Astrocyte (in vitro differentiated cells and primary cell): ENCODE data around the gene C3orf85. TPM values are rescaled to one million over a fixed set of nuclear protein-coding genes. Genes with fewer than 3 reads are reported as not detected.

Experiments used
- DNase-seq: peaks from one replicate; pipeline ENCODE4 v3.0.0-alpha.2; 2010; ENCODE audit warnings: low read depth
- FAIRE-seq: peaks from 2 replicates; lab custom pipeline; 2011; peaks lifted over from hg19 to GRCh38; lab: Jason Lieb, UNC
- H2AFZ ChIP-seq: 2 replicates; pipeline ENCODE4 v1.6.0; 2012; ENCODE audit warnings: low read depth, low read length, inconsistent platforms
- H3K27ac ChIP-seq: 2 replicates; pipeline ENCODE4 v1.5.1; 2011; ENCODE audit warnings: low read depth, low read length, inconsistent platforms
- H3K27me3 ChIP-seq: 2 replicates; pipeline ENCODE4 v1.6.0; 2011; ENCODE audit warnings: low read length, inconsistent platforms; ENCODE audit not compliant: insufficient read depth
- H3K36me3 ChIP-seq: 2 replicates; pipeline ENCODE4 v1.5.1; 2011; ENCODE audit warnings: low read length, inconsistent platforms; ENCODE audit not compliant: insufficient read depth
- H3K4me1 ChIP-seq: 2 replicates; pipeline ENCODE4 v1.5.1; 2011; ENCODE audit warnings: low read length, inconsistent platforms; ENCODE audit not compliant: insufficient read depth
- H3K4me2 ChIP-seq: 2 replicates; pipeline ENCODE4 v1.6.0; 2012; ENCODE audit warnings: low read length, inconsistent platforms
- H3K4me3 ChIP-seq: 2 replicates; pipeline ENCODE4 v1.5.1; 2011; ENCODE audit warnings: low read depth, mild to moderate bottlenecking, low read length, inconsistent platforms; ENCODE audit not compliant: insufficient read depth
- H3K79me2 ChIP-seq: 2 replicates; pipeline ENCODE4 v1.6.0; 2012; ENCODE audit warnings: mild to moderate bottlenecking, low read length, inconsistent platforms; ENCODE audit not compliant: insufficient read depth
- H3K9ac ChIP-seq: 2 replicates; pipeline ENCODE4 v1.6.0; 2012; ENCODE audit warnings: mild to moderate bottlenecking, low read length, inconsistent platforms
- H3K9me3 ChIP-seq: 2 replicates; pipeline ENCODE4 v1.5.1; 2012; ENCODE audit warnings: low read depth, mild to moderate bottlenecking, low read length, inconsistent platforms; ENCODE audit not compliant: insufficient read depth
- H4K20me1 ChIP-seq: 2 replicates; pipeline ENCODE4 v1.6.0; 2012; ENCODE audit warnings: low read length, inconsistent platforms; ENCODE audit not compliant: insufficient read depth
- H3K27ac Mint-ChIP-seq: one replicate; pipeline ENCODE4 v1.8.0; 2021; ENCODE audit warnings: mild to moderate bottlenecking, mixed read lengths; ENCODE audit not compliant: unreplicated experiment
- H3K27me3 Mint-ChIP-seq: one replicate; pipeline ENCODE4 v1.8.0; 2021; ENCODE audit warnings: low read depth, mixed read lengths; ENCODE audit not compliant: unreplicated experiment
- H3K36me3 Mint-ChIP-seq: one replicate; pipeline ENCODE4 v1.8.0; 2021; ENCODE audit warnings: low read depth, mixed read lengths; ENCODE audit not compliant: unreplicated experiment
- H3K4me1 Mint-ChIP-seq: one replicate; pipeline ENCODE4 v1.8.0; 2021; ENCODE audit warnings: low read depth, mixed read lengths; ENCODE audit not compliant: unreplicated experiment
- H3K4me3 Mint-ChIP-seq: one replicate; pipeline ENCODE4 v1.8.0; 2021; ENCODE audit warnings: mild to moderate bottlenecking, moderate library complexity, mixed read lengths; ENCODE audit not compliant: unreplicated experiment
- H3K9me3 Mint-ChIP-seq: one replicate; pipeline ENCODE4 v1.8.0; 2021; ENCODE audit warnings: mild to moderate bottlenecking, mixed read lengths; ENCODE audit not compliant: unreplicated experiment
- EZH2 ChIP-seq: IDR thresholded peaks from 2 replicates; pipeline ENCODE4 v1.6.1; 2012; ENCODE audit warnings: mild to moderate bottlenecking, low read length, inconsistent platforms; ENCODE audit not compliant: insufficient read depth
- total RNA-seq: library from RNA; stranded (reverse); gene quantifications from 2 replicates; pipeline ENCODE4 v1.2.1, GENCODE V29; 2021
- TF ChIP-seq, protein P1 (sequence below): IDR thresholded peaks from 2 replicates; pipeline ENCODE4 v1.5.1; 2011; ENCODE audit warnings: low read depth, mild to moderate bottlenecking, inconsistent platforms, low read length, moderate library complexity; ENCODE audit not compliant: insufficient read depth

Gene C3orf85
- total RNA-seq, 1 donor from 2014 or later = not detected

DNA sequence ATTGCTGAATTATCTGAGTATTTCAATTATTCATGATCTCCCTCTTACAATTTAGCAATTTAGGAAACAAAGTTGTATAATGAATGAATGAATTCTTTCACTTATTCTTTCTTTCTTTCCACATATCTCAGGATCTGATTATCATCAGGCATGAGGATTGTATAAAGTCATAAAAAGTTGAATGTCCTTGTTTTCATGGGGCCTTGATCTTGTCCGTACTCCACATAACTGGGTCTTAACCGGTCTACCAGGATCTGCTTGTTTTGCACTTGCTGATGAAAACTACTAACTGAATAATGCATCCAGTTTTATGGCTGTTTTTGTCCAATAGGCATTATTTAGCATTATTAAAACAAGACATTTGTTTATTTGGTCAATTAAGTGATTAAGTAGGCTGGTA, 12.6 kb downstream of the C3orf85 start:
- Histone ChIP-seq H3K27me3 (no peaks in the 10 kb centered on the region), H2AFZ (no peak overlapping the region), H3K4me1 (no peaks in the 10 kb centered on the region), H3K4me3 (no peak overlapping the region), H3K4me2 (no peak overlapping the region), H4K20me1 (no peaks in the 10 kb centered on the region), H3K79me2 (no peaks in the 10 kb centered on the region), H3K9ac (no peak overlapping the region), H3K27ac (no peak overlapping the region), H3K9me3 (no peaks in the 10 kb centered on the region), H3K36me3 (no peaks in the 10 kb centered on the region)
- Mint-ChIP-seq H3K27me3 (no peaks in the 10 kb centered on the region), H3K9me3 (no peaks in the 10 kb centered on the region), H3K36me3 (no peaks in the 10 kb centered on the region), H3K4me1 (no peaks in the 10 kb centered on the region), H3K4me3 (no peak overlapping the region), H3K27ac (no peak overlapping the region)
- FAIRE-seq = no peak
- DNase-seq = no peak
- TF ChIP-seq, protein P1, sequence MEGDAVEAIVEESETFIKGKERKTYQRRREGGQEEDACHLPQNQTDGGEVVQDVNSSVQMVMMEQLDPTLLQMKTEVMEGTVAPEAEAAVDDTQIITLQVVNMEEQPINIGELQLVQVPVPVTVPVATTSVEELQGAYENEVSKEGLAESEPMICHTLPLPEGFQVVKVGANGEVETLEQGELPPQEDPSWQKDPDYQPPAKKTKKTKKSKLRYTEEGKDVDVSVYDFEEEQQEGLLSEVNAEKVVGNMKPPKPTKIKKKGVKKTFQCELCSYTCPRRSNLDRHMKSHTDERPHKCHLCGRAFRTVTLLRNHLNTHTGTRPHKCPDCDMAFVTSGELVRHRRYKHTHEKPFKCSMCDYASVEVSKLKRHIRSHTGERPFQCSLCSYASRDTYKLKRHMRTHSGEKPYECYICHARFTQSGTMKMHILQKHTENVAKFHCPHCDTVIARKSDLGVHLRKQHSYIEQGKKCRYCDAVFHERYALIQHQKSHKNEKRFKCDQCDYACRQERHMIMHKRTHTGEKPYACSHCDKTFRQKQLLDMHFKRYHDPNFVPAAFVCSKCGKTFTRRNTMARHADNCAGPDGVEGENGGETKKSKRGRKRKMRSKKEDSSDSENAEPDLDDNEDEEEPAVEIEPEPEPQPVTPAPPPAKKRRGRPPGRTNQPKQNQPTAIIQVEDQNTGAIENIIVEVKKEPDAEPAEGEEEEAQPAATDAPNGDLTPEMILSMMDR = no peak
- TF ChIP-seq EZH2 = no peak

DNA sequence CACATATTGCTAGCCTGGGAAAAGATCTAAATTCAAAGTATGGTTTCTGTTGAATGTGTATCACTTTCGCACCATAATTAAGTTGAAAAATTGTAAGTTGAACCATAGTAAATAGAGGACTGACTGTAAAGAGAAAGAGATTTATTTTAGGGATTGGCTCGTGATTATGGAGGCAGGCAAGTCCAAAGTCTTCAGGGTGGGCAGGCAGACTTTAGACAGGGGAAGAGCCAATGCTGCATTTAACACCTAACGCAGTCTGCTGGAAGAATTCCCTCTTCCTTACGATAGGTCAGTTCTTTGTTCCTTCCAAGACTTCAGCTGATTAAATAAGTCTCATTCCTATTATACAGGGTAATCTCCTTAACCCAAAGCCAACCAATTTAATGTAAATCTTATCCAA, 15.8 kb downstream of the C3orf85 start:
- no peaks in the 10 kb centered on the region for H3K9me3 Mint-ChIP-seq

DNA sequence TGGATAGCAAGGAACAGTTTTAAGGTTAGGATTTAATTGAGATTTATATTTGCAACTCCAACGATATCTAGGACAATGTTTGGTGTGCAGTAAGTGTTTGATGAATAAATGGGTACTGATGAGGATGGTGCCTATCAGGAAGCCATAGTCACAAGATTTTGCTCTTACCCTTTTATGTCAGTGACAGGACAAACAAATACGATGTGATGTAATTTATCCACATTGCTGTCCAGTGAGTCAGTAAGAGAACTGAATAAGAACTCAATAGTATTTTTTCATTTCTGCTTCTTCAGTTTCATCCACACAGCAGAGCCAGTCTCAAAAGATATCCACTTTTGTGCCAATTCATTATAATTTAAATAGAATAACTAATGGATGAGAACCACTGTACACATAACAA, 18.5 kb downstream of the C3orf85 start:
- Mint-ChIP-seq H3K36me3 (no peaks in the 10 kb centered on the region), H3K4me1 (peaks cover 7% of the 10 kb centered on the region), H3K9me3 (peaks cover 7% of the 10 kb centered on the region), H3K27ac (peak overlapping the region; percentile 6), H3K27me3 (no peaks in the 10 kb centered on the region), H3K4me3 (no peak overlapping the region)
- Histone ChIP-seq H2AFZ (no peak overlapping the region), H3K27ac (no peak overlapping the region), H3K4me2 (no peak overlapping the region), H3K4me1 (no peaks in the 10 kb centered on the region), H3K9me3 (no peaks in the 10 kb centered on the region), H3K27me3 (no peaks in the 10 kb centered on the region), H3K9ac (no peak overlapping the region), H3K36me3 (no peaks in the 10 kb centered on the region), H4K20me1 (no peaks in the 10 kb centered on the region), H3K79me2 (no peaks in the 10 kb centered on the region), H3K4me3 (no peak overlapping the region)
- no peak for TF ChIP-seq EZH2
- TF ChIP-seq, protein P1 = no peak
- peak; percentile 25 for DNase-seq
- FAIRE-seq = no peak

More for the DNA sequence above, 15.8 kb downstream of the C3orf85 start:
- no peaks in the 10 kb centered on the region for H3K9me3 ChIP-seq
- Mint-ChIP-seq H3K4me1 (peaks cover 7% of the 10 kb centered on the region), H3K36me3 (no peaks in the 10 kb centered on the region), H3K27me3 (no peaks in the 10 kb centered on the region), H3K27ac (no peak overlapping the region), H3K4me3 (no peak overlapping the region)
- H3K4me2 ChIP-seq = no peak overlapping the region
- no peak overlapping the region for H3K4me3 ChIP-seq
- H3K27me3 ChIP-seq = no peaks in the 10 kb centered on the region
- no peak for FAIRE-seq
- H3K4me1 ChIP-seq = no peaks in the 10 kb centered on the region
- H3K9ac ChIP-seq = no peak overlapping the region
- TF ChIP-seq, protein P1 = no peak
- no peak for TF ChIP-seq EZH2
- no peaks in the 10 kb centered on the region for H3K36me3 ChIP-seq
- no peak overlapping the region for H3K27ac ChIP-seq
- H3K79me2 ChIP-seq = no peaks in the 10 kb centered on the region
- H4K20me1 ChIP-seq = no peaks in the 10 kb centered on the region
- no peak for DNase-seq
- H2AFZ ChIP-seq = no peak overlapping the region
